Nephron progenitor cell (in vitro differentiated cells): Measurements from ENCODE around the gene MSMO1.
"Not testable (repeated sequence)": the region's sequence is repeated elsewhere in the genome, so short reads cannot be mapped to it uniquely, and the experiment has no call there.

Experiments
- DNase-seq: peaks from one replicate; pipeline ENCODE4 v3.0.0; 2021
- H3K27ac Mint-ChIP-seq: 2 replicates; pipeline ENCODE4 v1.8.0; 2021; ENCODE audit warnings: mild to moderate bottlenecking, moderate library complexity, mixed read lengths
- H3K27me3 Mint-ChIP-seq: 2 replicates; pipeline ENCODE4 v1.8.0; 2021; ENCODE audit warnings: mild to moderate bottlenecking, low read depth, mixed read lengths; ENCODE audit not compliant: poor library complexity
- H3K36me3 Mint-ChIP-seq: 2 replicates; pipeline ENCODE4 v1.8.0; 2021; ENCODE audit warnings: low read depth, mixed read lengths
- H3K4me1 Mint-ChIP-seq: 2 replicates; pipeline ENCODE4 v1.8.0; 2021; ENCODE audit warnings: mixed read lengths
- H3K4me3 Mint-ChIP-seq: 2 replicates; pipeline ENCODE4 v1.8.0; 2021; ENCODE audit warnings: mild to moderate bottlenecking, moderate library complexity, mixed read lengths
- H3K9me3 Mint-ChIP-seq: 2 replicates; pipeline ENCODE4 v1.8.0; 2021; ENCODE audit warnings: mild to moderate bottlenecking, moderate library complexity, mixed read lengths
- TF ChIP-seq, protein P1 (sequence below): fragments of 200-600 bp; sonication (generic); IDR thresholded peaks from 2 replicates; pipeline ENCODE4 v1.5.0; 2021; ENCODE audit warnings: antibody characterized with exemption

MSMO1 gene

DNA sequence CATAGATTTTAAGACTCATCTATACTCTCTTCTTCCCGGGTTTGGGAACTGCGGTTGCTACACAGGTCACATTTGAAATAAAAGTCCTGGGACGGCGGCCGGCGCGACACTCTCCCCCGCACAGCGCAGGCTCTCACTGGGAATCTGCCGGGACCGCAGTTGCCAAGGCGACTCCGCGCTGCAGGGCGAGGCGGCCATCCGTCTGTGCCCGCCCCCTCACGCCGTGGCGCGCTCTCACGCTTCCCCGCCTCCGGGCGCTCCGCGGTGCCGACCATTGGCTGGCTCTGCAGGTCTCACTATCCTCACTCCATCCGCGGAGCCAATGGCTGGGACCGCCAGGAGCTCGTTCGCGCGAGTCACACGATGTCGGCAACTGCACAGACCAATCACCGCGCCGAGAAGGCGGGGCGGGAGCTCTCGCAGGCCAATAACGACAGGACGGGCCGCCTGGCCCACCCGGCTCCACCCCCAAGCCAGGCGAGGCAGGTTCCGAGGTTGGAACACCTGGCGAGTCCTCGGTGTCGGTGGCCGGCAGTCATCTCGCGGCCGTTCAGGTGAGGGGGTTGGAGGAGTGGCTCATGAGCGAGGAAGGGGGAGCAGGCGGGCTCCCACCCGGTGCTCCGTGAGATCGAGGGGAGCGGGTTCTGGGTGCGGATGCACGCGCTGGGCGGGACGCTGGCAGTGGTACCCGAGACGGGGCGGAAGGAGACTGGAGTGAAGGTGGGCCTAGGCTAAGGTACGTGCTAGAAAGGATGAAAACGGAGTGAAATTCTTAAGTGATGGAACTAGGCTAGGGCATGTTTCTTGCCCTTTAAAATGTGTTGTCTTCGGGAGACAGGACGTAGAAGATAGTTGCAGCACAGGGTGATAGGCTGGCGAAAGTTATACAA lies at the start of gene MSMO1:
TSS of gene MSMO1 (plus strand) at position 459 of the 890 bp plus-strand sequence. CDS start 5,702 bp downstream, outside the sequence.
- peak; percentile 97 for DNase-seq
- Mint-ChIP-seq H3K9me3 (peaks cover 9% of the 10 kb centered on the region), H3K27me3 (peaks cover 5% of the 10 kb centered on the region), H3K4me1 (peaks cover 36% of the 10 kb centered on the region), H3K4me3 (no peak within 1 kb of the TSS), H3K36me3 (peaks cover 23% of the 10 kb centered on the region), H3K27ac (no peak within 1 kb of the TSS)
- TF ChIP-seq, protein P1, sequence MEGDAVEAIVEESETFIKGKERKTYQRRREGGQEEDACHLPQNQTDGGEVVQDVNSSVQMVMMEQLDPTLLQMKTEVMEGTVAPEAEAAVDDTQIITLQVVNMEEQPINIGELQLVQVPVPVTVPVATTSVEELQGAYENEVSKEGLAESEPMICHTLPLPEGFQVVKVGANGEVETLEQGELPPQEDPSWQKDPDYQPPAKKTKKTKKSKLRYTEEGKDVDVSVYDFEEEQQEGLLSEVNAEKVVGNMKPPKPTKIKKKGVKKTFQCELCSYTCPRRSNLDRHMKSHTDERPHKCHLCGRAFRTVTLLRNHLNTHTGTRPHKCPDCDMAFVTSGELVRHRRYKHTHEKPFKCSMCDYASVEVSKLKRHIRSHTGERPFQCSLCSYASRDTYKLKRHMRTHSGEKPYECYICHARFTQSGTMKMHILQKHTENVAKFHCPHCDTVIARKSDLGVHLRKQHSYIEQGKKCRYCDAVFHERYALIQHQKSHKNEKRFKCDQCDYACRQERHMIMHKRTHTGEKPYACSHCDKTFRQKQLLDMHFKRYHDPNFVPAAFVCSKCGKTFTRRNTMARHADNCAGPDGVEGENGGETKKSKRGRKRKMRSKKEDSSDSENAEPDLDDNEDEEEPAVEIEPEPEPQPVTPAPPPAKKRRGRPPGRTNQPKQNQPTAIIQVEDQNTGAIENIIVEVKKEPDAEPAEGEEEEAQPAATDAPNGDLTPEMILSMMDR = no peak

DNA sequence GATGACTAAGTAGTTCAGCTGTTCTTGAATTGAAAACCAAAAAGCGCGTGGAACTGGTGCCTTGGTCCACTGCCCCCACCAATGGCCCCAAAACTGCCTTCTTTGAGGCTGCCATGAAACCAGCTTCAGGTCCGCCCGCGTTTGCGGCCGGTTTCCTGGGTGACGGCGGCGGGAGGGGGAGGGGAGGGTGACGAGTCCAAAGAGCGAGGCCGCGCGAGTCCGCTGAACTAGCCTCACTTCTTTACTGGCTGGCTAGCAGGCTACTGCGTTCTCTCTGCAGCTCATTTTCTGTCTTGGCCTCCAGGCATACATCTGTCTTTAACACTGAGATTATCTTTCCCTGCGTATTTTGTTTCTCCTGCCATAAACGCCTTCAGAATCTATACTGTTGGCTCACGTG lies 47.9 kb upstream of the MSMO1 start:
- H3K9me3 Mint-ChIP-seq = peaks cover 10% of the 10 kb centered on the region
- not testable (repeated sequence) for DNase-seq, H3K27me3 Mint-ChIP-seq, H3K4me1 Mint-ChIP-seq, H3K27ac Mint-ChIP-seq, H3K4me3 Mint-ChIP-seq
- peaks cover 37% of the 10 kb centered on the region for H3K36me3 Mint-ChIP-seq

DNA sequence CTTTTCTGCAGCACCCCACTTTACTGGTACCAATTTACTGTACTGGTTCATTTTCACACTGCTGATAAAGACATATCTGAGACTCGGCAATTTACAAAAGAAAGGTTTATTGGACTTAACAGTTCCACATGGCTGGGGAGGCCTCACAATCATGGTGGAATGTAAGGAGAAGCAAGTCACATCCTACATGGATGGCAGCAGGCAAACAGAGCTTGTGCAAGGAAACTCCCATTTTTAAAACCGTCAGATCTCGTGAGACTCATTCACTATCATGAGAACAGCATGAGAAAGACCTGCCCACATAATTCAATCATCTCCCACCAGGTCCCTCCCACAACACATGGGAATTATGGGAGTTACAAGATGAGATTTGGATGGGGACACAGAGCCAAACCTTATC lies 42.8 kb upstream of the MSMO1 start:
- H3K4me1 Mint-ChIP-seq, DNase-seq, H3K4me3 Mint-ChIP-seq, H3K27ac Mint-ChIP-seq, H3K27me3 Mint-ChIP-seq: not testable (repeated sequence)
- Mint-ChIP-seq H3K36me3 (peaks cover 37% of the 10 kb centered on the region), H3K9me3 (peaks cover 16% of the 10 kb centered on the region)

DNA sequence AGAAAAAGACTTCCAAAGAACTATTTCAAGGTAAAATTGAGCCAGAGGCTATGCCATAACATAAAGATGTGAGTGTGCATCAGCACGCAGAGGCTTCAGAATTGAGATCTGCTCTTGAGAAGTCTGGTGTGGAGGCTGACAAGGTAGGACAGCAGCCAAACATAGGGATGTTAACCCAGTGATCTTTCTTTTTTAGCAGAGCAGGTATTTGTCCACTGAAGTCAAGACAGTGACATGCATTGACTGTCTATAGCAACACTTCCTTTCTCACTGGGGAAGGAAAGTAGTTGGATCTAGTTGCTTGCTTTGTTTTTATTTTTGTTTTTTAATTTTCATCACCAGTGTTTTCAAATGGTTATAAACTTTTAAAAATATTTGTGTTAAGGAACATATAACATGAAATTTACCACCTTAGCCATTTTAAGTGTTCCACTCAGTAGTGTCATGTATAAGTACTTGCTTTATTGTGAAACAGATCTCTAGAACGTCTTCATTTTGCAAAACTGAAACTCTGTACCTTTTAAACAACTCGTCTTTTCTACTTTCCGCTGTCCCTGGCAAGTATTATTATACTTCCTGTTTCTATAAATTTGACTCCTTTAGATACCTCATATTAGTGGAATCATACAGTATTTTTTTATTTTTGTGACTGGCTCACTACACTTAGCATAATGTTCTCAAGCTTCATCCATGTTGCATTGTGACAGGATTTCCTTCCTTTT lies 40.7 kb upstream of the MSMO1 start:
- not testable (repeated sequence) for H3K27me3 Mint-ChIP-seq, H3K4me3 Mint-ChIP-seq, H3K27ac Mint-ChIP-seq, H3K4me1 Mint-ChIP-seq, DNase-seq
- H3K36me3 Mint-ChIP-seq = peaks cover 31% of the 10 kb centered on the region
- H3K9me3 Mint-ChIP-seq = peaks cover 16% of the 10 kb centered on the region

DNA sequence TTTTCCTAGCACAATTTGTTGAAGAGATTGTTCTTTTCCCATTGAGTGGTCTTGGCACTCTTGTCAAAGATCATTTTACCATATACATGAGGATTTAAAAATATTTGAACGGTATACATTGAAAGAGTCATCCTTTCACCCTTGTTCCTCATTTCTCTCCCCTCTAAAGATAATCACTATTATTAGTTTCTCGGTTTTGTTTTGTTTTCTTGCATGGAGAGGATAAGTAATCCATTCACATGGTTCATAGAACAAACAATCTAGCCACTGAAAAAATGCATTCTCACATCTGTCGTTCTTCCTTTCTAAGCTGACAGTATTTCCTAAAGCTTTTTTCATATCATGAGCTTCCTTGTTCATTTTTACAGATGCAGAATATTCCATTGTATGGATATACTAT lies 39.2 kb upstream of the MSMO1 start:
- Mint-ChIP-seq H3K27me3 (no peaks in the 10 kb centered on the region), H3K36me3 (peaks cover 17% of the 10 kb centered on the region), H3K4me1 (no peaks in the 10 kb centered on the region), H3K4me3 (no peak overlapping the region), H3K27ac (no peak overlapping the region), H3K9me3 (peaks cover 12% of the 10 kb centered on the region)
- no peak for DNase-seq
- TF ChIP-seq, protein P1 = no peak

DNA sequence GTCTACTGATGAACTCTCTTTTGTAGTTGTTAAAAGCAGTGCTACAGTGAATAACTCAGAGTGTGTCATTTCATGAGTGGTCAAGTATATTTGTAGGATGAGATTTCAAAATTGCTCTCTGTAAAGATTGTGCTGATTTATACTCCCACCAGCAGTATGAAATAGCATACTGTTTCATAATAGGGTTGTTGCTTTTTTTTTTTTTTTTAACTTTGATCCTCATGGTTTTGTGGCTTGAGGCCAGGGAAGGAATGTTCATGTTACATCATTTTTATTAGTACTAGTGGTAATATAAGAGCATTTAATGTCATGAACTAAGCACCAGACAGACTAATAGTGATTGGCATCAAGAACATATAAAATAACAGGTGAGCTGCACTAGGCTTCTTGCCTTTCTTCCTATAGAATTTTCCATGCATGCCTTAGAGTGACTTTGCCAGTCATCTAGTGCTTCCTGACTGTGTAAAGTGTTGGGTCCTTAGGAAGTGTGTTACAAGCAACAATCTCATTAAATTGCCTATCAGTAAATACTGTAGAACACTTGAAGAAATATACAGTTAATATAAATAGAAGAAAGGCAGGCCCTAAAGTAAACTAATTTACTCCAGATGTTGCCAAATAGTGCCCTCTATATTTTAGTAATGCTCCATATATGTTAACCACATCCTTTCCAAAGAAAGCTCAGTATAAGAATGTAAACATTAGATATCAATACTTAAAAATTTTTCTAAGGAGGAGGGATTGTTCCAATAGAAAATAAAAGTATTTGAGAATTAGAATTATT lies 38.6 kb upstream of the MSMO1 start:
- Mint-ChIP-seq H3K9me3 (peaks cover 12% of the 10 kb centered on the region), H3K27me3 (no peaks in the 10 kb centered on the region), H3K27ac (no peak overlapping the region), H3K4me3 (no peak overlapping the region), H3K36me3 (peaks cover 13% of the 10 kb centered on the region), H3K4me1 (no peaks in the 10 kb centered on the region)
- TF ChIP-seq, protein P1 = no peak
- no peak for DNase-seq

DNA sequence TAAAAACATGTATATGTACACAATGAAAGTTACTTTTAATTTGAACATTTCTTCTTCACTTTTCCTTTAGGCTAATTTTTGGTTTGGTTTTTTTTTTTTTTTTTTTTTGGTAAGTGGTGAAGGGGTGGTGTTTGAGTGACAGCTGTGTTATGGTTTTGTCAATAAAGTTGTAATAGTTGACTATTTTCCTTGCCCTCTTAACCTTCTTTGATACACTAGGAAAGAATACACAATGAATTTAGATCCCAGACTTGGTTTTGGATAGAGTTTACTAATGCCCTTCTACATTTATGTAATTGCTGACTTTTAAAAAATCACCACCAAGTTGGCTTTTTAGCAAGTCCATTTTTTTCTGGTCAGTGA lies 38.1 kb upstream of the MSMO1 start:
- H3K9me3 Mint-ChIP-seq = peaks cover 7% of the 10 kb centered on the region
- H3K36me3 Mint-ChIP-seq = peaks cover 9% of the 10 kb centered on the region
- H3K4me3 Mint-ChIP-seq = no peak overlapping the region
- TF ChIP-seq, protein P1 = no peak
- H3K27me3 Mint-ChIP-seq = no peaks in the 10 kb centered on the region
- H3K4me1 Mint-ChIP-seq = peaks cover 5% of the 10 kb centered on the region
- H3K27ac Mint-ChIP-seq = no peak overlapping the region
- DNase-seq = no peak
